ENCODE results near the gene TIMP3.

- no peak for TF ChIP-seq CTCF (IDR thresholded peaks at IDR 0.05; ENCODE audit: low read depth, low read length)
- no peak for TF ChIP-seq POLR2A (IDR thresholded peaks at IDR 0.05; ENCODE audit: extremely low read depth, insufficient read length)
- TF ChIP-seq, protein P1, sequence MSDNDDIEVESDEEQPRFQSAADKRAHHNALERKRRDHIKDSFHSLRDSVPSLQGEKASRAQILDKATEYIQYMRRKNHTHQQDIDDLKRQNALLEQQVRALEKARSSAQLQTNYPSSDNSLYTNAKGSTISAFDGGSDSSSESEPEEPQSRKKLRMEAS (IDR thresholded peaks at IDR 0.05; ENCODE audit: low read depth, low read length) = no peak
Observed at GRCh38 chr22:32799496-32799895, 2.0 kb upstream of the TIMP3 start.

Measured in NB4 (cell line).